K562 (cell line): ENCODE data around the gene SMC5. TPM values are rescaled to one million over a fixed set of nuclear protein-coding genes. Genes with fewer than 3 reads are reported as not detected.

Experiments used
- BRD9 ChIP-seq: fragments of 450-650 bp; IDR thresholded peaks from 2 replicates; pipeline ENCODE4 v1.6.1; 2018; ENCODE audit warnings: low read depth; ENCODE audit not compliant: partially characterized antibody
- CHD4 ChIP-seq: fragments of 200-600 bp; sonication (generic); IDR thresholded peaks from 3 replicates; pipeline ENCODE4 v1.6.1; 2012; ENCODE audit warnings: low read depth, mild to moderate bottlenecking, mixed read lengths, low read length, inconsistent platforms; ENCODE audit not compliant: insufficient read depth, insufficient replicate concordance, poor library complexity, severe bottlenecking
- HMGXB4 ChIP-seq: sonication (generic); formaldehyde crosslinking; IDR thresholded peaks from 2 replicates; pipeline ENCODE4 v1.8.1; 2023; ENCODE audit warnings: mild to moderate bottlenecking, missing genetic modification reagents
- HNRNPL ChIP-seq: fragments of 200-400 bp; formaldehyde crosslinking; IDR thresholded peaks from 2 replicates; pipeline ENCODE4 v1.6.1; 2017; ENCODE audit warnings: low read depth, mild to moderate bottlenecking, low read length
- ILK ChIP-seq: fragments of 450-650 bp; IDR thresholded peaks from 2 replicates; pipeline ENCODE4 v1.6.1; 2016; ENCODE audit warnings: missing genetic modification characterization, low read depth, mild to moderate bottlenecking, missing compliant biosample characterization, moderate library complexity, borderline replicate concordance
- MAFF ChIP-seq: IDR thresholded peaks from 2 replicates; pipeline ENCODE4 v1.6.1; 2012; ENCODE audit warnings: low read length, improper control_type of control experiment
- PTBP1 ChIP-seq: fragments of 200-400 bp; formaldehyde crosslinking; IDR thresholded peaks from 2 replicates; pipeline ENCODE4 v1.6.1; 2017; ENCODE audit warnings: low read depth, low read length
- SIN3A ChIP-seq, 2 experiments: fragments of 150-350 bp in 1 of 2; IDR thresholded peaks; 2 replicates each; pipeline ENCODE4 v1.6.1; 2011 to 2016; ENCODE audit warnings: borderline replicate concordance in 2 of 2, low read depth in 2 of 2, low read length in 2 of 2, mild to moderate bottlenecking in 2 of 2, moderate library complexity in 2 of 2; ENCODE audit not compliant: control insufficient read depth in 1 of 2
- SP2 ChIP-seq: IDR thresholded peaks from 2 replicates; pipeline ENCODE4 v1.6.1; 2011; ENCODE audit warnings: mild to moderate bottlenecking, low read depth, low read length, moderate library complexity; ENCODE audit not compliant: poor library complexity, severe bottlenecking; ENCODE audit errors: extremely low read depth
- U2AF2 ChIP-seq: fragments of 200-400 bp; formaldehyde crosslinking; optimal IDR thresholded peaks from 2 replicates; pipeline ENCODE3; 2017; ENCODE audit warnings: low read depth, mild to moderate bottlenecking, low read length
- YY1 ChIP-seq, 3 experiments: IDR thresholded peaks; 2 replicates each; pipeline ENCODE4 v1.6.1; 2011; ENCODE audit warnings: low read length in 2 of 3, mild to moderate bottlenecking in 2 of 3, moderate library complexity in 2 of 3, borderline replicate concordance in 1 of 3, control low read depth in 1 of 3, low read depth in 1 of 3; ENCODE audit not compliant: insufficient read depth in 3 of 3, insufficient replicate concordance in 2 of 3, control insufficient read depth in 1 of 3, insufficient read length in 1 of 3; ENCODE audit errors: extremely low read depth in 1 of 3
- ZEB2 ChIP-seq: fragments of 450-650 bp; IDR thresholded peaks from 2 replicates; pipeline ENCODE4 v1.6.1; 2016
- ZNF175 ChIP-seq: fragments of 200-800 bp; sonication (Bioruptor generic); IDR thresholded peaks from 2 replicates; pipeline ENCODE4 v1.6.1; 2016; ENCODE audit warnings: low read depth, mild to moderate bottlenecking, missing genetic modification characterization, missing compliant biosample characterization
- ZNF511 ChIP-seq: sonication (generic); formaldehyde crosslinking; IDR thresholded peaks from 2 replicates; pipeline ENCODE4 v1.8.0; 2022; ENCODE audit warnings: mild to moderate bottlenecking, missing genetic modification reagents
- polyA plus RNA-seq, 8 experiments: library from polyadenylated mRNA; depleted of rRNA in 4 of 8; stranded (reverse) in 5 of 8; unstranded in 3 of 8; fragments of >200 nt; fragmentation: Nextera tagmentation in 2 of 8; fragmentation: Illumina TruSeq in 1 of 8; extraction: Ambion mirVana in 2 of 8; extraction: Trizol in 1 of 8; gene quantifications; 2 replicates each; pipeline versions ENCODE4 v1.2.1 to v1.2.3, GENCODE V29; 2011 to 2014; ENCODE audit warnings: inconsistent platforms in 1 of 8, missing spikeins in 1 of 8
- total RNA-seq, 7 experiments: library from RNA; depleted of rRNA in 6 of 7; stranded (reverse); fragments of >200 nt in 6 of 7; fragmentation: Illumina TruSeq in 2 of 7; extraction: Trizol in 2 of 7; gene quantifications; 2 replicates each; pipeline versions ENCODE4 v1.2.1 to v1.2.3, GENCODE V29; 2011 to 2021; ENCODE audit warnings: low replicate concordance in 1 of 7
- TF ChIP-seq, protein P1 (sequence below), 2 experiments: fragments of 450-650 bp in 1 of 2; sonication (generic) in 1 of 2; formaldehyde crosslinking in 1 of 2; IDR thresholded peaks; 2 replicates each; pipeline versions ENCODE4 v1.7.1 to v1.9.0; 2016 to 2022; ENCODE audit warnings: inconsistent platforms in 1 of 2, mild to moderate bottlenecking in 1 of 2, missing genetic modification reagents in 1 of 2

The SMC5 gene
- total and polyA plus RNA-seq, 9 of the 15 experiments (the other 6 are each of a cell fraction or from before 2014, with no cell fraction given): 3.5 to 43.2 (median 21.4) TPM

- TF ChIP-seq U2AF2 (no peak), ZNF511 (CRISPR knock-in tag) (no peak), PTBP1 (no peak), HNRNPL (no peak), ILK (tag) (no peak), HMGXB4 (CRISPR knock-in tag) (no peak), YY1 (IDR thresholded peaks at IDR 0.05; ENCODE audit: borderline replicate concordance in 1 of 3, control insufficient read depth in 1 of 3, extremely low read depth in 1 of 3, insufficient read depth in 3 of 3, insufficient read length in 1 of 3, insufficient replicate concordance in 2 of 3, low read depth in 1 of 3, low read length in 2 of 3) (no peak), CHD4 (no peak), ZEB2 (peak; percentile 54; the same call in 1 of the 2 replicates), BRD9 (no peak), SIN3A (IDR thresholded peaks at IDR 0.05; ENCODE audit: borderline replicate concordance in 2 of 2, control insufficient read depth in 1 of 2, low read depth in 2 of 2, low read length in 2 of 2) (peak; percentile 14 to 38; a peak in 1 of 4 replicates), MAFF (0 out of 2 replicates have a peak, but pooled peaks have one; percentile 4), SP2 (no peak), ZNF175 (CRISPR knock-in tag) (peak; percentile 81; the same call in 1 of the 2 replicates)
- TF ChIP-seq, protein P1, sequence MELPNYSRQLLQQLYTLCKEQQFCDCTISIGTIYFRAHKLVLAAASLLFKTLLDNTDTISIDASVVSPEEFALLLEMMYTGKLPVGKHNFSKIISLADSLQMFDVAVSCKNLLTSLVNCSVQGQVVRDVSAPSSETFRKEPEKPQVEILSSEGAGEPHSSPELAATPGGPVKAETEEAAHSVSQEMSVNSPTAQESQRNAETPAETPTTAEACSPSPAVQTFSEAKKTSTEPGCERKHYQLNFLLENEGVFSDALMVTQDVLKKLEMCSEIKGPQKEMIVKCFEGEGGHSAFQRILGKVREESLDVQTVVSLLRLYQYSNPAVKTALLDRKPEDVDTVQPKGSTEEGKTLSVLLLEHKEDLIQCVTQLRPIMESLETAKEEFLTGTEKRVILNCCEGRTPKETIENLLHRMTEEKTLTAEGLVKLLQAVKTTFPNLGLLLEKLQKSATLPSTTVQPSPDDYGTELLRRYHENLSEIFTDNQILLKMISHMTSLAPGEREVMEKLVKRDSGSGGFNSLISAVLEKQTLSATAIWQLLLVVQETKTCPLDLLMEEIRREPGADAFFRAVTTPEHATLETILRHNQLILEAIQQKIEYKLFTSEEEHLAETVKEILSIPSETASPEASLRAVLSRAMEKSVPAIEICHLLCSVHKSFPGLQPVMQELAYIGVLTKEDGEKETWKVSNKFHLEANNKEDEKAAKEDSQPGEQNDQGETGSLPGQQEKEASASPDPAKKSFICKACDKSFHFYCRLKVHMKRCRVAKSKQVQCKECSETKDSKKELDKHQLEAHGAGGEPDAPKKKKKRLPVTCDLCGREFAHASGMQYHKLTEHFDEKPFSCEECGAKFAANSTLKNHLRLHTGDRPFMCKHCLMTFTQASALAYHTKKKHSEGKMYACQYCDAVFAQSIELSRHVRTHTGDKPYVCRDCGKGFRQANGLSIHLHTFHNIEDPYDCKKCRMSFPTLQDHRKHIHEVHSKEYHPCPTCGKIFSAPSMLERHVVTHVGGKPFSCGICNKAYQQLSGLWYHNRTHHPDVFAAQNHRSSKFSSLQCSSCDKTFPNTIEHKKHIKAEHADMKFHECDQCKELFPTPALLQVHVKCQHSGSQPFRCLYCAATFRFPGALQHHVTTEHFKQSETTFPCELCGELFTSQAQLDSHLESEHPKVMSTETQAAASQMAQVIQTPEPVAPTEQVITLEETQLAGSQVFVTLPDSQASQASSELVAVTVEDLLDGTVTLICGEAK (IDR thresholded peaks at IDR 0.05): no peak
- TF ChIP-seq, protein P1 (CRISPR knock-in tag; IDR thresholded peaks at IDR 0.05): no peak
Measured at GRCh38 chr9:70398145-70398556, 139.4 kb downstream of the SMC5 start (continued).
